Stimulated activated CD4-positive, alpha-beta T cell treated with anti-CD3 and anti-CD28 coated beads, Interleukin-1b, Interleukin-23, amount 100 ng/mL, for 4 hours (primary cell): Measurements from ENCODE around the gene MSX2.

Source experiments
- DNase-seq, 2 donors: peaks; one replicate each; pipeline ENCODE4 v3.0.0-alpha.2; 2020; ENCODE audit warnings: low read depth in 2 of 2

The MSX2 gene

GRCh38 chr5:174724484-174725260 is at the start of gene MSX2:
Gene MSX2 (plus strand): TSS chr5:174724582. CDS start chr5:174724660, 78 bp downstream.
- DNase-seq: peak in 1 of 2 donors; percentile 20

- DNase-seq: no peak
These were observed 49.3 kb upstream of the MSX2 start for GRCh38 chr5:174675110-174675509.

- no peak for DNase-seq
These were observed 48.5 kb upstream of the MSX2 start for GRCh38 chr5:174675916-174676315.

- DNase-seq: no peak
These were observed 46.3 kb upstream of the MSX2 start for GRCh38 chr5:174678107-174678506.

GRCh38 chr5:174680901-174681565 is 43.3 kb upstream of the MSX2 start:
- no peak for DNase-seq

GRCh38 chr5:174687503-174687902 is 36.9 kb upstream of the MSX2 start:
- no peak for DNase-seq

- DNase-seq: no peak
These were observed 35.7 kb upstream of the MSX2 start for GRCh38 chr5:174688441-174689354.

GRCh38 chr5:174690271-174690670 is 34.1 kb upstream of the MSX2 start:
- no peak for DNase-seq

- DNase-seq: no peak
These were observed 32.0 kb upstream of the MSX2 start for GRCh38 chr5:174692381-174692780.

GRCh38 chr5:174692982-174693422 is 31.4 kb upstream of the MSX2 start:
- no peak for DNase-seq

GRCh38 chr5:174693697-174694385 is 30.5 kb upstream of the MSX2 start:
- DNase-seq: no peak

GRCh38 chr5:174694611-174695010 is 29.8 kb upstream of the MSX2 start:
- no peak for DNase-seq

GRCh38 chr5:174698156-174698555 is 26.2 kb upstream of the MSX2 start:
- no peak for DNase-seq

GRCh38 chr5:174699131-174699530 is 25.3 kb upstream of the MSX2 start:
- no peak for DNase-seq

- no peak for DNase-seq
These were observed 17.3 kb upstream of the MSX2 start for GRCh38 chr5:174706997-174707572.

GRCh38 chr5:174707671-174708070 is 16.7 kb upstream of the MSX2 start:
- DNase-seq: no peak

- DNase-seq: no peak
These were observed 15.7 kb upstream of the MSX2 start for GRCh38 chr5:174708476-174709207.

- DNase-seq: no peak
These were observed 9.6 kb upstream of the MSX2 start for GRCh38 chr5:174714751-174715150.

GRCh38 chr5:174715804-174716203 is 8.6 kb upstream of the MSX2 start:
- DNase-seq: no peak

GRCh38 chr5:174717826-174718455 is 6.4 kb upstream of the MSX2 start:
- DNase-seq: no peak
